CD4-positive, alpha-beta T cell treated with Interleukin-15 for 4 hours (primary cell): ENCODE measurements around the gene TC2N.
"Not testable (repeated sequence)": the region's sequence is repeated elsewhere in the genome, so short reads cannot be mapped to it uniquely, and the experiment has no call there.

ENCODE experiments used
- DNase-seq: peaks from one replicate; pipeline ENCODE4 v3.0.0-alpha.2; 2020; ENCODE audit warnings: low spot score

The TC2N gene

DNA sequence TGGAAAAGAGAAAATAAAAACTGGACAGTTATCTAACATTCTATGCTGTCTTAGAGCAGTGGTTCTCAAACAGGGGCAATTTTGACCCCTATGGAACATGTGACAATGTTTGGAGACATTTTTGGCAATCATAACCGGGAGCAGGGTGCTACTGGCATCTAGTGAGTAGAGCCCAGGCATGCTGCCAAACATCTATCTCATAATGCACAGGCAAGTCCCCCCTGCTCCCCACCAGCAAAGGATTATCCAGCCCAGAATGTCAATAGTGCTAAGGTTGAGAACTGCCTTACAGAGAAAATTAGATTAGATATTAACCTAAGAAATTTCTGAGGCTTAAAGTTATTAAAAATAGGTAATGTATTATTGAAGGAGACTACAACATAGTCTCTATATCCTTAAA lies 112.5 kb downstream of the TC2N start:
- no peak for DNase-seq

DNA sequence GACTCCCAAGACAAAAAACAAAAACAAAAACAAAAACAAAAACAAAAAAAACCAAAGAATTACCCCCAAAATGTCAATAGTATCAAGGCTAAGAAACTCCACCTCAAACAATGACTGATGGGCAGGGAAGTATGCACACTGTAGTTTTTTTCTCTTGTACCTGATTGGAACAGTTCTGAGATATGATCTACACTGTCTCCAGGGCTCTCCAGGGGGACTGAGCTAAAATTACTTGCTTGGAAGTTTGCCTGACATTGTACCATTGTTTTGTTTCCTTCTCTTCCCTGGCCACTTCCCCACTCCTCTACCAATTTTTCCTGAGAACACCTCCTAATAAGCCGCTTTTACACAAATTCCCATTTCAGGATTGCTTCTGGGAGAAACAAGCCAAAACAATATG lies 113.2 kb downstream of the TC2N start:
- no peak for DNase-seq

DNA sequence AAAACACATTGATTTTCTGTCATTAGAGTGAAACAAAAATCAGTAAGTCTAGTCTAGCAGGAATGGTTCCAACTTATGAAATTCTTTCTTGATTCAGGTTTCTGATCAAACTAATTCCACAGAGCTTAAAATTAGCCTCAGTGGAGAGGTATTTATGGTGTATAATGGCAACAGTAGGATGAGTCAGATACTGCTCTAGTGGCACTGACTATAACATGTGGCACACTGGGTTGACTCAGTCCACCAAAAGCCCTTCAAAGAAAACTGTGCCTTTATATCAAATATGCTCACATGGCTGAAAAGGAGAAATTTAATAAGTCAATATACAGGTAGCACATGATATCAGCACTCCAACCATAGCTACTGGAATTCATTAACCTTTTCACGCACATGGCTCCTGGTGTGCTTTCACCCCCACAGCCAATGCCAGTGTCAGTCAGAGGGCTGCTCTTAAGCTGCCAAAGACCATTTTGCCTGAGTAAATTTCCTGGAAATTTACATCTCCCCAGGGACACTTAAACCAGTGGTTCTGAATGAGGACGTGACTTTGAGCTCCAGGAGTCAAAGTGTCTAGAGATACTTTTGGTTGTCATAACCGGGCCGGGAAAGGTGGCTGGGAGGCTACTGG lies 113.7 kb downstream of the TC2N start:
- DNase-seq = no peak

DNA sequence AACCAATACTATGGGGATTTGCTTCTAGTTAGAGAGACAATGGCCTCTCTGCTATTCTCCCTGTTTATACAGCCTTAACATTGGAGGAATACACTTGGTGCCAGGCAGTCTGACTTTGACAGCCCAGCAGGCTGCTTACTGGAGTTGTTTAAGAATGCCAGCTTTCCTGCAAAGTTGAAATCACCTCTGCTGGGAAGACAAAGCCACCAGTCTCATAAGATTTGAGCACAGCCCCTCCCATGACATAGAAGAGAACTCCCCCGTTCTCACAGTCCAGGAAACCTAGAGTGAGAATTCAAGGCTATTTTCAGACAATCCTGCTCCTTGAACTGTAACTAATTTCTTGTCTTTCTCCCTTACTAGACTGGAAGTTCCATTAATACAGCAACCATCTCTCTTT lies 114.4 kb downstream of the TC2N start:
- no peak for DNase-seq

DNA sequence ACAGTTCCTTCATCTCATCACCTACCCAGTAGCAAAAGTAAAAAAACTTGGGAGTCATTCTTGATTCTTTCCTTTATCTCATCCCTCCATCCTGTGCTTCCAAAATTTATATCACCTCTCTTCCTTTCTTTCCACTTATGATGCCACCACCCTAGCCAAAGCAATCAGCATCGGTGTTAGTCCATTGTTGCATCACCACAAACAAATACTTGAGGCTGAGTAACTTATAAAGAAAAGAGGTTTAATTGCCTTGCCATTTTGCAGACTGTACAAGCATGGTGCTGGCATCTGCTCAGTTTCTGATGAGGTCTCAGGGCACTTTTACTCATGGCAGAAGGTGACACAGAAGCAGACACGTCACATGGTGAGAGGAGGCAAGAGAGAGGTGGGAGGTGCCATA lies 115.6 kb downstream of the TC2N start:
- no peak for DNase-seq

DNA sequence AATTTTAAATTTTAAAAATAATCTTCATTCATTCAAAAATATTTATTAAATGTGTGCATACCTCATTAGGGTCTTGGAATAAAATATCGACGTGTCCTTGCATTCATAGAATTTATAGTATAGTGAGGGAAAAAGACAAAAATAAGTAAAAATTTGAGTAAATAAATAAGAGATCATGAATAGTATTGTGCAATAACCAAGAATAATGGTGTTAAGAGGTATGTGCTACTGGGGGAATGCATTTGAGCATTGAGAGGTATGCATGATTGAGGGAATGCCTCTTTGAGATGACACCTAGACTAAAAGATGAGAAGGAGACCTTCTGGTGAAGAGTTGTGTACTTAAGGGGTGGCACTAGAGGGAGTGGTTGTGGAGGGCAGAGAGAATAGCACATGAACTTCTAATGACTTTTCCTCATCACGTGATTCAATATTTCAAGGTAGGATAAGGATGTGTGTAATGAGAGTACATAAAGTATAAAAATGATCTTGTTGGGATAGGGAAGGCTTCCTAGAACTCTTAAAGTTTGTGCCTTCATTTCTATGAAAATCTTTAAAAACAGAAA lies 116.6 kb downstream of the TC2N start:
- DNase-seq = no peak

DNA sequence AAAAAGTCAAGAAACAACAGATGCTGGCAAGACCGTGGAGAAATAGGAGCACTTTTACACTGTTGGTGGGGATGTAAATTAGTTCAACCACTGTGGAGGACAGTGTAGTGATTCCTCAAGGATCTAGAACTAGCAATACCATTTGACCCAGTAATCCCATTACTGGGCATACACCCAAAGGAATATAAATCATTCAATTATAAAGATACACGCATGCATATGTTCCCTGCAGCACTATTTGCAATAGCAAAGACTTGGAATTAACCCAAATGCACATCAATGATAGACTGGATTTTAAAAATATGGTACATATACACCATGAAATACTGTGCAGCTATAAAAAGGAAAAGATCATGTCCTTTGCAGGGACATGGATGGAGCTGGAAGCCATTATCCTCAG lies 117.5 kb downstream of the TC2N start:
- DNase-seq = no peak

DNA sequence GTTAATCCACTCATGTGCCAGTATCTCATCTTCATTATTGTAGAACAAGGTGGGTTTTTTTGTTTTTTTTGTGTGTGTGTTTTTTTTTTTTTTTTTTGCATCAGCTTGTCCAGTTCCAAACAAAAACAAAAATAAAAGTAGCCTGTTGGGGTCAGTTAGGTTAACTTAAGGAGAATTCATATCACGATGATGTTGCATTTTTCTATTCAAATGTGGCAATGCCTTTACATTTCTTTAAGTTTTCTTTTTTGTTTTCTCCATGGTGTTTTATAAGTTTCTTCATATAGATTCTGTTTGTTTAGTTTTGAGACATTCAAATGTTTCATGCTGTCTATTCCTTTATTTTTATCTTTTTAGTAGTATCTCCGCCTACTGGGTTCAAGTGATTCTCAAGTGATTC lies 119.3 kb downstream of the TC2N start:
- DNase-seq = no peak

DNA sequence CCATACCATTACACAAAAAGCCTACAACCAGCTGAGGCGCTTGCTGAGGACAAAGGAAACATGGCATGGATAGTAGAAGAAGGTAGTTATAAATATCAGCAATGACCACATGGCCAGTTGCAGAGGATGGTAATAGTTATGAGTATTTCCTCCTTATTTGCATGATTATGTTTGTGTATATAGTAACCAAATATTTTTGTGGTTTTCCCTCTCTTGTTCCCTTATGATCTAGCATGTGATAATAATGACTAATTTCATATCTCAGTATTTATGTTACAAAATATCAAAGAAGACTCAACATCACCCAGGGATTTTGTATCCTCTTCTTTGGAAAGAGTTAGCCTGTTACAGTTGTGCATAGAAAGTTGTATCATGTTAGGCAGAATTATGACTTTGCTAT lies 122.0 kb downstream of the TC2N start:
- no peak for DNase-seq

DNA sequence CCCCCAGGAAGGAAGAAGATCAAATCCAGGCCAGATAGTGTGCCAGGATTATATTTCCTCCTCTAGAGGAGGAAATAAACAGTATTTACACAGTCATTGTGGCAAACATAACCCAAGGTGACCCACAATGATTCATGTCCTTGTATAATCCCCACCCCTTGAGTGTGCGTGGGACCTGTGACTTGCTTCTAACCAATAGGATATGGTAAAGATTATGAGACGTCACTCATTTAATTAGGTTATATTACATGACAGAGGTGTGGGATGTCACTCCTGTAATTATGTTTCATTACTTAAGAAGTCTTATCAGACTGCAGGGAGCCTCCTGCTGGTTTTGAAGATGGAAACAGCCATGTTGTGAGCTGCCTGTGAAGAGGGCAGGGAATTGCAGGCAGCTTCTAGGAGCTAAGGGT lies 123.3 kb downstream of the TC2N start:
- no peak for DNase-seq

DNA sequence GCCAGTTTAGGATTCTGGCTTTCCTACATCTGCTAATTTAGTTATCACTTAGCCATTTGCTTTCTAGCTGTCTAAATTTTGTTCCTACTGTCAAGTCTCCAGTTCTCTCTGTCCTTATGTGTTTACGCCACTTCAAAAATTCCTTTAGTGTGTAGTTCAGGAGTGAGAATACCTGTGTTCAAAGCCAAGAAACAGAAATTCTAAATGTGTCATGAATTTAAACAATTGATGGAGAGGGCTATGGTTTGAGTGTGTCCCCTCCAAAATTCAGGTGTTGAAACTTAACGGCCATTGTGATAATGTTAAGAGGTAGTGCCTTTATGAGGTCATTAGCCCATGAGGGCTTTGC lies 124.1 kb downstream of the TC2N start:
- no peak for DNase-seq

DNA sequence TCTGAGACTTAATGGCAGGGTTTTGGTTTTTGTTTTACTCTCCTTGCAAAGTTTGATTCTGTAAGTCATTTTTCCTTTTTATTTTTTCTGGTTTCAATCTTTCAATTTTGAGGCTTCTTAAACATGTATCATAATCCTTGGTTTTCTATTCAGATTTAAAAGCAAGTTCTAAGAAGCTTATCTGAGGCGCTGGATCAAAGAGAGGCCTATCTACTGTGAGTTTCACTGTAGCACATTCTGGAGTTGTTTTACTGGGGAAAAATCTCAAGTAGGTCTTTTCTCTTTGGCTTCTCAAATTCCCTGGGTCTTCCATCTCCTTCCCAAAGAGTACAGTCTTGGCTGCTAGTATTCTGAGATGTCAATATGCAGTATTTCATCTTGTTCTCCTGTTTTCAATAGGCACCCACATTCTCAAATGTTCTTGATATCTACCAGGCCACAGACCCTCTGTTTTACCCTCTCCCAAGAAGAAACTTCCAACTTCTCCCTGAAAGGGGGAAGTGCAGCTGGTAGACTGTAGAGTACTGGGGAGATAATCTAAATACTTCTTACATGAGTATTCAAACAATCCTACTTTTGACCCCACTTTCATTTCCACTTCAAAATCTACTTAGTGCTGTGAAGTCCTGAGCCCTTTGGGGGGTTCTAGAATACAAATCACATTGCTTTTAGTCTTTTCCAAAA lies 124.6 kb downstream of the TC2N start:
- DNase-seq = no peak

DNA sequence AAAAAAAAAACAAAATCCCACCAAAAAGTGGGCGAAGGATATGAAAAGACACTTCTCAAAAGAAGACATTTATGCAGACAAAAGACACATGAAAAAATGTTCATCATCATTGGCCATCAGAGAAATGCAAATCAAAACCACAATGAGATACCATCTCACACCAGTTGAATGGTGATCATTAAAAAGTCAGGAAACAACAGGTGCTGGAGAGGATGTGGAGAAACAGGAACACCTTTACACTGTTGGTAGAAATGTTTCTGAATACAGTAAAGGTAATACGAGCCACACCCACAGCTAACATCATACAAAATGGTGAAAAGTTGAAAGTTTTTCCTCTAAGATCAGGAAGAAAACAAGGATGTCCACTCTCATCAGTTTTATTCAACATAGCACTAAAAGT lies 127.5 kb downstream of the TC2N start:
- DNase-seq = not testable (repeated sequence)

DNA sequence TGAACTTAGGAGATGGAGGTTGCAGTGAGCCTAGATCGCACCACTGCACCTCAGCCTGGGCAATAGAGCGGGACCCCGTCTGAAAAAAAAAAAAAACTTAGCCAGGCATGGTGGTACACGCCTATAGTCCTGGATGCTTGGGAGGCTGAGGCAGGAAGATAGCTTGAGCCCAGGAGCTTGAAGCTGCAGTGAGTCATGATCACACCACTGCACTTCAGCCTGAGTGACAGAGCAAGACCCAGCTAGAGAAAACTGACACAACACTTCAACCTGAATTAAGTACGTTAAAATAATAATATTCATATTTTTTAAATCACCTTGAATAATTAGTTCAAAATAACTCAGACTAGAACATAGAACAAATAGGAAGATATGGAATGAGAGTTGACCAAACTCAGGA lies 129.7 kb downstream of the TC2N start:
- DNase-seq = no peak

DNA sequence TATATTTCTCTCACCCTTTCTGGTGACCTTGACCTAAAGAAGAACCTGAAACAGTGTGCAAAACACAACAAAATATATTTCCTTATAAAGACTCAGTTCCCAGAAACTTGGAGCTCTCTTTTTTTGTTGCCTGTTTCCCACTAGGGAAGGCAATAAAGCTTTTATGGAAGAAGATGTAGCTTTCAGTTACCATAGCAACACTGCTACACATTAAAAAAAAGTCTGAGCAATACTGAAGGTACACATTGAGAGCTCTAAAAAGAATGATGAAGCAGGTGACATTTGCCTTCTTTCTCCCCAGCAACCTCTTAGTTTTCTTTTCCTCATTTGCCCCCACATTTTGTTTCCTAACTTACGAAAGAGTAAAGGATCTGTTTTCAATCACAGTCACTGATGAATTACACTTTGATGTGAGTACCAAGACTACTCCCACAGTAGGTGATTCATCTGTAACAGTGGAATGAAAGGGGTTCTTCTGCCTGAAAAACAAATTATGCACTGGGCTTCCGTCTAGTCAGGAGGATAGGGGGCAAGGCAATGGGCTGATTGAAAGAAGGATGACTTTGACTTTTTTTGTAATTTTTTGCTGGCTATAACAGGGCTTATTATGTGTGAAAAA lies 134.4 kb downstream of the TC2N start:
- no peak for DNase-seq

DNA sequence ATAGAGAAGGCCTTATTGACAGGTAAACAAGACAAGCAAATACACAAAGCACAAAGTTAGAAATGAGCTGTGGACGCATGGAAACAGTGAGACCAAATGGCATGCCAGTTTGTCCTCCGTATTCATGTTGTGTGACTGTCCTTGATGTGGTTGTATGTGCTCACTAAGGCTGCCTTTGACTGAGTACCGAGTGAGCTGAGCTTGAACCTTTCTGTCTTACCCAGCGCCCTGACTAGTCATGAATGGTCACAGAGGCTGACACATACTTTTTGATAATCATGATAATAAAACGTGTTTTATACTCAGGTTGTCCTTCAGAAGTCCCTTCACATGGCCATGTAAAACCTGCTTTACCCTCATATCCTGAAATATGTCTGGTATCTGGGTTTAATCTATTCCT lies 134.9 kb downstream of the TC2N start:
- DNase-seq = no peak

DNA sequence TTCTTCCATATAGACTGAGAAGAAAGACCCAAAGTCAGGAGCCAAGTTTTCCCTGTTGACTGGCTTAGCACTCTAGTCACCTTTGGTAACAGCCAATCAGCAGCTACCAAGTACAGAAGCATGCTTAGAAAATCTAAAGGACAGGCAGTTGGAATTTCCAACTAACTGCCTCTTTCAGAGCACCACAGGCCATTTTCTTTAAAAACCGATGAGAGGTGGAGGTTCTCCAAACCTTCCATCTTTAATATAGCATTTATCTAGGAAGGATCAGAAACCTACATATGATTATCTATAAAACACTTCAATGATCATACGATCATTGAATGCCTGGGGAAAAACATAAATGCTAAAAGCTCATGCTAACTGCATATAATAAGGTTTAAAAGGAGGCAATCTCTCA lies 135.3 kb downstream of the TC2N start, which contains the start of gene CATSPERB:
TSS of gene CATSPERB (minus strand) at position 101 of the 400 bp plus-strand sequence. CDS start 2,607 bp downstream, outside the sequence.
- DNase-seq = no peak

DNA sequence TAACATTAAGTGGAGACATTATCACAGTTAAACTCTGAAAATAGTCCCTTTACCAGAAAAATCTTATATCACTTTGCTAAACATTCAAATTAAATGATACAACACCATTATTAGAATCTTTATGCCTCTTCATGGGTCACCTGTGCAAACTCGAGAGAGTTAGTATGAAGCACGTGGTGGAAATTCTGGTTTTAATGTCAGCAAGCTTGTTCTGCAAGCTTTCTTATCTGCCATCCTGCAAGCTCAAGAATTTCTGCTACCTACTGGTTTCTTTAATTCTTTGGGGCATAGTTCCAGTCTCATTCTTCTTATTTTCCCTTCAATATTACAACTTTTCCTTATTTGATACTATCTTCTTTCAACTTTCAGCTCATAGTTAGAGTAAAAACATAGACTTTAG lies 136.3 kb downstream of the TC2N start:
- no peak for DNase-seq

DNA sequence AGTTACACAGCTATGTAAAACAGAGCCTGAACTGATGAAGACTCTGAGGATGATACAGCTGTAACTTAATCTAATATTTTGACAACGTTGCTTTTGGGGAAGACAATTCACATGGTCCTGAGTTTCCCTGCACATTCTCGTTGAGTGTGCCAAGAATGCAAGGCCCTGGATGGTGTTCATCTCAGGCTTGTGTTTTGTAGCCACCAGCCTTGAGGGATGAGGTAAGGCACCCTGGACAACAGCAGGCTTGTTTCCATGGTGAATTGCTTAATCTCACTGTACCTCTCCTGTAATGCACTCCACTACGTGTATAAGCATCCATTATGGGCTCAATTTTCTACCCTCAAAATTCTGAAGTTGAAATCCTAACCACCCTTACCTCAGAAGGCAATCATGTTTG lies 137.6 kb downstream of the TC2N start:
- no peak for DNase-seq
